ENCODE measurements around the gene LHX4. TPM values are rescaled to one million over a fixed set of nuclear protein-coding genes. Genes with fewer than 3 reads are reported as not detected.

LHX4 gene
- total RNA-seq, 4 donors from 2014 or later: not detected

DNA sequence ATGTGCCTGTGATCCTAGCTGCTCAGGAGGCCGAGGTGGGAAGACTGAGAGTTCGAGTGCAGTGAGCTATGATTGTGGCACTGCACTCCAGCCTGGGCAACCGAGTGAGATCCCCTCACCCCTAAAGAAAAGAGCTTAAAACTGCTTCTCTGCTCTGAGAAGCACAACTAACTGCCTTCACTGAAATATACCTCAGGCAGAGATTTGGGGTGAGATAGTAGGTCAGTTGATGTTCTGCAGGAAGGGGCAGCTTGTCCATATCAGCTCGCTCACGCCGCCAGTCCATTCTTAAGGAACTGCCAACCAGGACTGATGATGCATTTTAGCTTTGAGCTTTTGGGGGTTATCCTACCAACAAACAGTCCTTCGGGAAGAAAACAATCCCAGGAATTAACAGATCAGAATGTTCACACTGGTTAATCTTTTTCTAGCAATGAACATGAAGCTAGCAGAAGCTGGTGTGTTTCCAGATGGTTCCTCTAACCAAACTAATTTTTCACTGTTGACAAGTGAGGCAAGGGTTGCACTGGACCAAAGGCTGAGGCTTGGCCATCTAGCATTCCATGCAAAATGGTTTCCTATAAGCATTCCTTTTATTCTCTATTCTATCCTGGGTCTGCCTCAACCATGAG lies 31.6 kb downstream of the LHX4 start:
- no peaks in the 10 kb centered on the region for H3K36me3 ChIP-seq
- no peaks in the 10 kb centered on the region for H3K9me3 ChIP-seq
- H3K4me3 ChIP-seq: no peak overlapping the region
- no peak for ATAC-seq
- TF ChIP-seq, protein P1, sequence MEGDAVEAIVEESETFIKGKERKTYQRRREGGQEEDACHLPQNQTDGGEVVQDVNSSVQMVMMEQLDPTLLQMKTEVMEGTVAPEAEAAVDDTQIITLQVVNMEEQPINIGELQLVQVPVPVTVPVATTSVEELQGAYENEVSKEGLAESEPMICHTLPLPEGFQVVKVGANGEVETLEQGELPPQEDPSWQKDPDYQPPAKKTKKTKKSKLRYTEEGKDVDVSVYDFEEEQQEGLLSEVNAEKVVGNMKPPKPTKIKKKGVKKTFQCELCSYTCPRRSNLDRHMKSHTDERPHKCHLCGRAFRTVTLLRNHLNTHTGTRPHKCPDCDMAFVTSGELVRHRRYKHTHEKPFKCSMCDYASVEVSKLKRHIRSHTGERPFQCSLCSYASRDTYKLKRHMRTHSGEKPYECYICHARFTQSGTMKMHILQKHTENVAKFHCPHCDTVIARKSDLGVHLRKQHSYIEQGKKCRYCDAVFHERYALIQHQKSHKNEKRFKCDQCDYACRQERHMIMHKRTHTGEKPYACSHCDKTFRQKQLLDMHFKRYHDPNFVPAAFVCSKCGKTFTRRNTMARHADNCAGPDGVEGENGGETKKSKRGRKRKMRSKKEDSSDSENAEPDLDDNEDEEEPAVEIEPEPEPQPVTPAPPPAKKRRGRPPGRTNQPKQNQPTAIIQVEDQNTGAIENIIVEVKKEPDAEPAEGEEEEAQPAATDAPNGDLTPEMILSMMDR (IDR thresholded peaks at IDR 0.05): no peak
- no peak for TF ChIP-seq EP300 (IDR thresholded peaks at IDR 0.05)
- no peak for TF ChIP-seq POLR2A (IDR thresholded peaks at IDR 0.05)
- no peak for TF ChIP-seq POLR2AphosphoS5 (IDR thresholded peaks at IDR 0.05)
- 70 to 83% methylated on average over 3 to 6 of the region's 7 CpGs for WGBS, 2 donors (ENCODE audit: low coverage in 1 of 2)
- H3K4me1 ChIP-seq: peaks cover 0 to 19% (median 0%) of the 10 kb centered on the region in 3 donors
- H3K27me3 ChIP-seq: peaks cover 76% of the 10 kb centered on the region
- no peak overlapping the region for H3K27ac ChIP-seq

DNA sequence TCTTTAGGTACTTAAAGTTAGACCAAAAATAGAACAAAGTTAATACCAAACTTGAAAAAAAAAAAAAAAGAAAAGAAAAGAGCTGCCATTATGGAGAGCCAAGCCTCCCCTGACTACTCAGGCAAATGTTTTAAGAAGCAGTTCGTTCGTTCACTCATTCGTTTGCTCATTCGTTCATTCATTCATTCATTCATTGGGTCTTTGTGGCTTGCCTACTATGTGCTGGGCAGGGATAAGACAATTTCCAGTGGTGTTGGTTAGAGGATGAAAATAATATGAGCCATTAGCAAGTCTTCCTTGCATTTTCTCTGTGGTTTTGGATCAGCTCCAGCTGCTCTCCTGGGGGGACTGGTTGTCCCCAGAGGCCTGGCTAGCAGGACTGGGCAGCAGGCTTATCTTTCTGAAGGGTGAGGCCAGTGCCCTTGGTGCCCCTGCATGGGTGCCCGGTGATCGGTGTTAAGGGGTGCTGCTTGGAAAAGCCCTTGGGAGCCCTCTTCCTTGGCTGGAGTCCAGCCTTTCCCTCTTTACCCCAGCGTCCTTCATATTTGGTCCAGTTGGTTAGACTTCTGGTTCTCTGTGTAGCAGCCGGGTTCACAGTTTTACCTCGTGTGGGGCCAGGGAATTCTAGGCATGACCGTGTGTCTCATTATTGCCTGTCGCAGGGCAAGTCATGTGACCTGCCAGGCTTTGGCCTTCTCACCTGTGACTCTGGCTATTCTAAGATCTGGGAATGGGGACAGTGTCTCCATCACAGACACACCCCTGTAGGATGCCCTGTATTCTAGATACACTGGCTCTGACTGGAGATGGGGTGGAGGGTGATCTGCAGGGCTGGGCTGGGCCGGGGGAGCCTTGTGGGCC lies 32.8 kb downstream of the LHX4 start:
- no peak for ATAC-seq
- TF ChIP-seq POLR2AphosphoS5 (IDR thresholded peaks at IDR 0.05): no peak
- TF ChIP-seq EP300 (IDR thresholded peaks at IDR 0.05): no peak
- TF ChIP-seq, protein P1 (IDR thresholded peaks at IDR 0.05): no peak
- TF ChIP-seq POLR2A (IDR thresholded peaks at IDR 0.05): no peak
- H3K36me3 ChIP-seq: no peaks in the 10 kb centered on the region
- H3K9me3 ChIP-seq: no peaks in the 10 kb centered on the region
- H3K4me3 ChIP-seq: no peak overlapping the region
- H3K27ac ChIP-seq: no peak overlapping the region
- peaks cover 0 to 19% (median 0%) of the 10 kb centered on the region in 3 donors for H3K4me1 ChIP-seq
- peaks cover 64% of the 10 kb centered on the region for H3K27me3 ChIP-seq
- 43 to 55% methylated on average over 3 to 4 of the region's 12 CpGs for WGBS, 2 donors (ENCODE audit: low coverage in 1 of 2)

DNA sequence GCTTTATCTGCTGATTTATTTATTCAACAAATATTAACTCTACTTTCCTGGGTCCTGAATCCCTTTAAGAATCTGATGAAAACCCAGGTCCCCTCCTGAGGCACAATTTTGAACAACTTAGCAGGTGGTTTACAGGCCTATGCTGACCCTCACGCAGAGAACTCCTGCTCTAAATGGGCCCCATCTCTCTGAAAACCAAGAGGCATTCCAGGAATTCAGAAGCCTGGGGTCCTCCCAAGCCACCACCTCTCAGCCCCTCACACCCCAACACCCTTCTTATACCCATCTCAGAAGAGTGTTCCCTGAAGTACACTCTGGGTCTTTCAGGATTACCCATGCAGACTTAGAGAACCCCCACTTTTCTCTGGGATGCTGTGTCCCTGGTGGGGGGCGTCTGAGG lies 34.5 kb downstream of the LHX4 start:
- Histone ChIP-seq H3K27ac (no peak overlapping the region), H3K4me3 (no peak overlapping the region), H3K27me3 (peaks cover 47% of the 10 kb centered on the region), H3K9me3 (no peaks in the 10 kb centered on the region), H3K36me3 (no peaks in the 10 kb centered on the region), H3K4me1 (peaks cover 0 to 19% (median 0%) of the 10 kb centered on the region in 3 donors)
- ATAC-seq: no peak
- 42% methylated on average over 2 of the region's 2 CpGs; no CpG with 5 or more reads in 1 of the 2 donors for WGBS, 2 donors (ENCODE audit: low coverage in 1 of 2)
- TF ChIP-seq EP300 (IDR thresholded peaks at IDR 0.05) (no peak), POLR2AphosphoS5 (IDR thresholded peaks at IDR 0.05) (no peak)
- TF ChIP-seq, protein P1 (IDR thresholded peaks at IDR 0.05): no peak

DNA sequence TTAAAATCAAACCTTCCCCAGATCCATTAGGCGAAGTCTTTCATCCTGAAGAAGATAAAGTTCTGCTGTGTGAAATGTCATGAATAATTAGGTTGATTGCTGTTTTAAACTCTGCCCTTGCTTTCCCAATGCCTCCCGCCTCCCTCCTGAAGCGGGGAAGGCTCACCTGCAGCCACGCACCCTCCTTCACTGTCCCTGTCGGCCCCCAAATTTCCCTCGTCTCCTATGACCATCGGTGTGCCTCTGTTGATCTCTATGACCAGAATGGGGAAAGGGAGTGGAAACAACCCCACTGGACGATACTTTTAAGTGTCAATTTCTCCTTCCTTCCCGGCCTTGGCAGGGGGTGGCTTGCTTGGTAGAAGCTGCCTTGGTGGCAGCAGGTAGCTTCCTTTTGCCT lies 35.1 kb downstream of the LHX4 start:
- no peak for ATAC-seq

More for the DNA sequence above, 35.1 kb downstream of the LHX4 start:
- TF ChIP-seq, protein P1 (IDR thresholded peaks at IDR 0.05): no peak
- no peak for TF ChIP-seq POLR2A (IDR thresholded peaks at IDR 0.05)
- no peak for TF ChIP-seq EP300 (IDR thresholded peaks at IDR 0.05)
- TF ChIP-seq POLR2AphosphoS5 (IDR thresholded peaks at IDR 0.05): no peak
- Histone ChIP-seq H3K4me1 (peaks cover 0 to 19% (median 0%) of the 10 kb centered on the region in 3 donors), H3K27me3 (peaks cover 41% of the 10 kb centered on the region), H3K4me3 (no peak overlapping the region), H3K9me3 (no peaks in the 10 kb centered on the region), H3K36me3 (no peaks in the 10 kb centered on the region), H3K27ac (no peak overlapping the region)
- 54 to 79% methylated on average over 4 to 8 of the region's 9 CpGs for WGBS, 2 donors (ENCODE audit: low coverage in 1 of 2)

Data from gastroesophageal sphincter (tissue), 4 donors.